B cell (primary cell): ENCODE data around the gene PRKN.

Source experiments
- CTCF ChIP-seq: fragments of 200-600 bp; IDR thresholded peaks from one replicate; pipeline ENCODE4 v1.8.0; 2022; ENCODE audit warnings: antibody characterized with exemption, mild to moderate bottlenecking
- EZH2 ChIP-seq: IDR thresholded peaks from 2 replicates; pipeline ENCODE4 v1.6.1; 2012; ENCODE audit warnings: borderline replicate concordance, low read depth, mild to moderate bottlenecking, moderate library complexity, low read length; ENCODE audit not compliant: insufficient read depth, poor library complexity, severe bottlenecking

- TF ChIP-seq EZH2: no peak
- no peak for TF ChIP-seq CTCF
Observed at GRCh38 chr6:162358625-162359024, 368.9 kb downstream of the PRKN start.
